ENCODE measurements around the gene SIGLEC14.

- TF ChIP-seq GATA2 (IDR thresholded peaks at IDR 0.05; ENCODE audit: low read depth, low read length) (no peak), GATA3 (IDR thresholded peaks at IDR 0.05; ENCODE audit: low read depth, low read length) (no peak)
Observed at GRCh38 chr19:51680474-51680873, 33.8 kb upstream of the SIGLEC14 start.
